OCI-LY7 (cell line): ENCODE data around the gene C15orf39.

Experiments used
- EZH2phosphoT487 ChIP-seq: fragments of 200-600 bp; sonication (generic); IDR thresholded peaks from 2 replicates; pipeline ENCODE4 v1.6.1; 2018; ENCODE audit warnings: low read depth, borderline replicate concordance, mild to moderate bottlenecking, mixed run types, antibody characterized with exemption, low read length, moderate library complexity, mixed read lengths
- TF ChIP-seq, protein P1 (sequence below): fragments of 200-600 bp; sonication (generic); conservative IDR thresholded peaks from 2 replicates; pipeline ENCODE4 v1.5.1; 2014; ENCODE audit warnings: mild to moderate bottlenecking, antibody characterized with exemption, low read length, moderate library complexity, mixed read lengths

- TF ChIP-seq, protein P1, sequence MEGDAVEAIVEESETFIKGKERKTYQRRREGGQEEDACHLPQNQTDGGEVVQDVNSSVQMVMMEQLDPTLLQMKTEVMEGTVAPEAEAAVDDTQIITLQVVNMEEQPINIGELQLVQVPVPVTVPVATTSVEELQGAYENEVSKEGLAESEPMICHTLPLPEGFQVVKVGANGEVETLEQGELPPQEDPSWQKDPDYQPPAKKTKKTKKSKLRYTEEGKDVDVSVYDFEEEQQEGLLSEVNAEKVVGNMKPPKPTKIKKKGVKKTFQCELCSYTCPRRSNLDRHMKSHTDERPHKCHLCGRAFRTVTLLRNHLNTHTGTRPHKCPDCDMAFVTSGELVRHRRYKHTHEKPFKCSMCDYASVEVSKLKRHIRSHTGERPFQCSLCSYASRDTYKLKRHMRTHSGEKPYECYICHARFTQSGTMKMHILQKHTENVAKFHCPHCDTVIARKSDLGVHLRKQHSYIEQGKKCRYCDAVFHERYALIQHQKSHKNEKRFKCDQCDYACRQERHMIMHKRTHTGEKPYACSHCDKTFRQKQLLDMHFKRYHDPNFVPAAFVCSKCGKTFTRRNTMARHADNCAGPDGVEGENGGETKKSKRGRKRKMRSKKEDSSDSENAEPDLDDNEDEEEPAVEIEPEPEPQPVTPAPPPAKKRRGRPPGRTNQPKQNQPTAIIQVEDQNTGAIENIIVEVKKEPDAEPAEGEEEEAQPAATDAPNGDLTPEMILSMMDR: no peak
- no peak for TF ChIP-seq EZH2phosphoT487
These were observed 5.3 kb downstream of the C15orf39 start for GRCh38 chr15:75206803-75207617.
